ENCODE results near the gene CCNYL1. TPM values are rescaled to one million over a fixed set of nuclear protein-coding genes. Genes with fewer than 3 reads are reported as not detected.

The CCNYL1 gene
- polyA plus RNA-seq, 1 donor from 2014 or later: 14.7 TPM

DNA sequence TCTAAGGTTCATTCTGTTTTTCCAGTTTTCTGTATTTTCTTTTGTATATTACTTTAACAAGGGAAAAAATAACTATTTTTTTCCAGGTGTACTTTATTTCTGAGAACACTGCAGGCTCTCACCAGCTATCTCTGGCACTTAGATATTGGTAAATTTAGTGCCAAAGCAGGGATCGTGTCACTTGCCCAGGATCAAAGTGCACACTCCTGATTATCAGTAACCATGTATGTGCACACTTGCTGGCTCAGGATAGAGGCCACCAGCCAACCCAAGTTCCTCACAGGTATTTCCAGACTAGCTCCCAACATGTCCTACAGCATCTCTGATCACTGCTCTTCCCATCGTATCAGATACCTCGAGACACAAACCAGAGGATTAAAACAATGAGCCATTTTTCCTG is 64.0 kb downstream of the CCNYL1 start:
- TF ChIP-seq EZH2 (IDR thresholded peaks at IDR 0.05; ENCODE audit: borderline replicate concordance, insufficient read depth, low read length, poor library complexity, severe bottlenecking): no peak
- no peak for TF ChIP-seq EP300 (conservative IDR thresholded peaks at IDR 0.05; ENCODE audit: poor library complexity, severe bottlenecking)
- TF ChIP-seq, protein P1, sequence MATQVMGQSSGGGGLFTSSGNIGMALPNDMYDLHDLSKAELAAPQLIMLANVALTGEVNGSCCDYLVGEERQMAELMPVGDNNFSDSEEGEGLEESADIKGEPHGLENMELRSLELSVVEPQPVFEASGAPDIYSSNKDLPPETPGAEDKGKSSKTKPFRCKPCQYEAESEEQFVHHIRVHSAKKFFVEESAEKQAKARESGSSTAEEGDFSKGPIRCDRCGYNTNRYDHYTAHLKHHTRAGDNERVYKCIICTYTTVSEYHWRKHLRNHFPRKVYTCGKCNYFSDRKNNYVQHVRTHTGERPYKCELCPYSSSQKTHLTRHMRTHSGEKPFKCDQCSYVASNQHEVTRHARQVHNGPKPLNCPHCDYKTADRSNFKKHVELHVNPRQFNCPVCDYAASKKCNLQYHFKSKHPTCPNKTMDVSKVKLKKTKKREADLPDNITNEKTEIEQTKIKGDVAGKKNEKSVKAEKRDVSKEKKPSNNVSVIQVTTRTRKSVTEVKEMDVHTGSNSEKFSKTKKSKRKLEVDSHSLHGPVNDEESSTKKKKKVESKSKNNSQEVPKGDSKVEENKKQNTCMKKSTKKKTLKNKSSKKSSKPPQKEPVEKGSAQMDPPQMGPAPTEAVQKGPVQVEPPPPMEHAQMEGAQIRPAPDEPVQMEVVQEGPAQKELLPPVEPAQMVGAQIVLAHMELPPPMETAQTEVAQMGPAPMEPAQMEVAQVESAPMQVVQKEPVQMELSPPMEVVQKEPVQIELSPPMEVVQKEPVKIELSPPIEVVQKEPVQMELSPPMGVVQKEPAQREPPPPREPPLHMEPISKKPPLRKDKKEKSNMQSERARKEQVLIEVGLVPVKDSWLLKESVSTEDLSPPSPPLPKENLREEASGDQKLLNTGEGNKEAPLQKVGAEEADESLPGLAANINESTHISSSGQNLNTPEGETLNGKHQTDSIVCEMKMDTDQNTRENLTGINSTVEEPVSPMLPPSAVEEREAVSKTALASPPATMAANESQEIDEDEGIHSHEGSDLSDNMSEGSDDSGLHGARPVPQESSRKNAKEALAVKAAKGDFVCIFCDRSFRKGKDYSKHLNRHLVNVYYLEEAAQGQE (IDR thresholded peaks at IDR 0.05; ENCODE audit: borderline replicate concordance): no peak
- TF ChIP-seq TAF1 (IDR thresholded peaks at IDR 0.05; ENCODE audit: low read depth): no peak
- no peak for TF ChIP-seq POLR2AphosphoS5 (IDR thresholded peaks at IDR 0.05)
- TF ChIP-seq MXI1 (conservative IDR thresholded peaks at IDR 0.05; ENCODE audit: poor library complexity, severe bottlenecking): no peak
- TF ChIP-seq RAD21 (conservative IDR thresholded peaks at IDR 0.05): no peak
- TF ChIP-seq, protein P2, sequence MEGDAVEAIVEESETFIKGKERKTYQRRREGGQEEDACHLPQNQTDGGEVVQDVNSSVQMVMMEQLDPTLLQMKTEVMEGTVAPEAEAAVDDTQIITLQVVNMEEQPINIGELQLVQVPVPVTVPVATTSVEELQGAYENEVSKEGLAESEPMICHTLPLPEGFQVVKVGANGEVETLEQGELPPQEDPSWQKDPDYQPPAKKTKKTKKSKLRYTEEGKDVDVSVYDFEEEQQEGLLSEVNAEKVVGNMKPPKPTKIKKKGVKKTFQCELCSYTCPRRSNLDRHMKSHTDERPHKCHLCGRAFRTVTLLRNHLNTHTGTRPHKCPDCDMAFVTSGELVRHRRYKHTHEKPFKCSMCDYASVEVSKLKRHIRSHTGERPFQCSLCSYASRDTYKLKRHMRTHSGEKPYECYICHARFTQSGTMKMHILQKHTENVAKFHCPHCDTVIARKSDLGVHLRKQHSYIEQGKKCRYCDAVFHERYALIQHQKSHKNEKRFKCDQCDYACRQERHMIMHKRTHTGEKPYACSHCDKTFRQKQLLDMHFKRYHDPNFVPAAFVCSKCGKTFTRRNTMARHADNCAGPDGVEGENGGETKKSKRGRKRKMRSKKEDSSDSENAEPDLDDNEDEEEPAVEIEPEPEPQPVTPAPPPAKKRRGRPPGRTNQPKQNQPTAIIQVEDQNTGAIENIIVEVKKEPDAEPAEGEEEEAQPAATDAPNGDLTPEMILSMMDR (IDR thresholded peaks at IDR 0.05; ENCODE audit: poor library complexity, severe bottlenecking): no peak
- TF ChIP-seq SMC3 (conservative IDR thresholded peaks at IDR 0.05; ENCODE audit: poor library complexity): no peak
- no peaks in the 10 kb centered on the region for H3K36me3 ChIP-seq (ENCODE audit: insufficient read depth, low read length)
- H3K4me2 ChIP-seq (ENCODE audit: low read length): no peak overlapping the region
- no peaks in the 10 kb centered on the region for H3K9me2 ChIP-seq (ENCODE audit: insufficient read depth, low read length)
- no peaks in the 10 kb centered on the region for H3K9me3 ChIP-seq (ENCODE audit: low read length)
- H3F3A ChIP-seq (ENCODE audit: insufficient read depth, low read length, poor library complexity, severe bottlenecking): no peaks in the 10 kb centered on the region
- no peak overlapping the region for H3K27ac ChIP-seq (ENCODE audit: low read length)
- no peak overlapping the region for H2AFZ ChIP-seq (ENCODE audit: low read depth, low read length)
- no peak overlapping the region for H3K4me3 ChIP-seq (ENCODE audit: low read length)
- H3K27me3 ChIP-seq (ENCODE audit: insufficient read depth, low read depth, low read length): no peaks in the 10 kb centered on the region
- no peak overlapping the region for H3K9ac ChIP-seq (ENCODE audit: low read length)
- no peaks in the 10 kb centered on the region for H3K79me2 ChIP-seq (replicated peaks; ENCODE audit: insufficient read depth, low read length)
- no peaks in the 10 kb centered on the region for H4K20me1 ChIP-seq (ENCODE audit: insufficient read depth)

DNA sequence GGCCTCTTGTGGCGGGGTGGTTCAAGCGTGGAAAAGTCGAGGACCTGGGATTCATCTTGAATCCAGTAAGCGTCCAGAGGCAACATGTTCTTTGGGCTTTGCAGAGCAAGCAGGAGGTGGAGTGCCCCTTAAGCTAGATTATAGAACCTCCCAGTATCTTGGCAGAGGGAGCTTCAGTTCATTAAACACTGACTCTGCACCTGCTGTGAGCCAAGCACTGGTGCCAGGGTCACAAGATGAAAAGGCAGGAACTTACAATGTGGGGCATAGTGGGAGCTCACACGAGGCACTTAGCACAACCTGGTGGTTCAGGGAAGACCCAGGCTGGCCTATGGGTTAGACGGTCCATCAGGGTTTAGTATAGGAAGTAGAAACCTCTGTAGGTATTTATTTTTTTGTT is 65.7 kb downstream of the CCNYL1 start:
- Histone ChIP-seq H3K4me3 (ENCODE audit: low read length) (no peak overlapping the region), H3K4me2 (ENCODE audit: low read length) (no peak overlapping the region), H4K20me1 (ENCODE audit: insufficient read depth) (no peaks in the 10 kb centered on the region), H3K9ac (ENCODE audit: low read length) (no peak overlapping the region), H3K79me2 (replicated peaks; ENCODE audit: insufficient read depth, low read length) (no peaks in the 10 kb centered on the region), H3K27ac (ENCODE audit: low read length) (no peak overlapping the region), H3K27me3 (ENCODE audit: insufficient read depth, low read depth, low read length) (no peaks in the 10 kb centered on the region), H3F3A (ENCODE audit: insufficient read depth, low read length, poor library complexity, severe bottlenecking) (no peaks in the 10 kb centered on the region), H3K36me3 (ENCODE audit: insufficient read depth, low read length) (no peaks in the 10 kb centered on the region), H3K9me3 (ENCODE audit: low read length) (no peaks in the 10 kb centered on the region), H2AFZ (ENCODE audit: low read depth, low read length) (no peak overlapping the region), H3K9me2 (ENCODE audit: insufficient read depth, low read length) (no peaks in the 10 kb centered on the region)
- no peak for TF ChIP-seq POLR2AphosphoS5 (IDR thresholded peaks at IDR 0.05)
- TF ChIP-seq SMC3 (conservative IDR thresholded peaks at IDR 0.05; ENCODE audit: poor library complexity): no peak
- no peak for TF ChIP-seq EZH2 (IDR thresholded peaks at IDR 0.05; ENCODE audit: borderline replicate concordance, insufficient read depth, low read length, poor library complexity, severe bottlenecking)
- TF ChIP-seq RAD21 (conservative IDR thresholded peaks at IDR 0.05): no peak
- TF ChIP-seq, protein P1 (IDR thresholded peaks at IDR 0.05; ENCODE audit: borderline replicate concordance): no peak
- no peak for TF ChIP-seq MXI1 (conservative IDR thresholded peaks at IDR 0.05; ENCODE audit: poor library complexity, severe bottlenecking)
- TF ChIP-seq TAF1 (IDR thresholded peaks at IDR 0.05; ENCODE audit: low read depth): no peak
- TF ChIP-seq EP300 (conservative IDR thresholded peaks at IDR 0.05; ENCODE audit: poor library complexity, severe bottlenecking): no peak
- TF ChIP-seq, protein P2 (IDR thresholded peaks at IDR 0.05; ENCODE audit: poor library complexity, severe bottlenecking): no peak

Measured in neural cell (in vitro differentiated cells).